22Rv1 (cell line): ENCODE data around the gene TMEM9.

Experiments
- CTCF ChIP-seq: fragments of 450-650 bp; IDR thresholded peaks from 2 replicates; pipeline ENCODE4 v1.5.1; 2017; ENCODE audit warnings: mild to moderate bottlenecking
- ZFX ChIP-seq: fragments of 450-650 bp; IDR thresholded peaks from 2 replicates; pipeline ENCODE4 v1.6.1; 2017; ENCODE audit warnings: antibody characterized with exemption, borderline replicate concordance

GRCh38 chr1:201126463-201126831 lies 27.8 kb downstream of the TMEM9 start:
- TF ChIP-seq CTCF (no peak), ZFX (no peak)
